Measurements from ENCODE around the gene USP9X.

DNA sequence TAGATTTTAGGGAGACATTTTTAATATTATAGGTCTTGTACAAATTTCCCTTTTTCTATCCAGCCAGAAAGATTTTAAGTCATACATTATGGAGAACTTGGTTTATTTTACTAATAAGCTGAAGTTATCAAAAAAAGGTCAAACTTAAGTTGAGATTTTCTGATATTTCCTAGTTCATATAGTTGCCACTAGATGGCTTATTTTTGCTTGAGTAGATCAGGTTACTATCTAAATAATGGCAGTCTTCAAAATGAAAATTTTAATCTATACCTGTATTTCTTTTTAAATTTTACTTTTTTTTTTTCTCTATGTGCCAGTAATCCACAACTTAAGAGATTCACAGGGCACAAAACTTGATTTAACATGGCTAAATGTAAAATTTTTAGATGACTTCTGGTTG lies 52.3 kb downstream of the USP9X start:
- TF ChIP-seq CTCF (IDR thresholded peaks at IDR 0.05) = peak; percentile 41
- no peak for TF ChIP-seq ZFX (IDR thresholded peaks at IDR 0.05; ENCODE audit: borderline replicate concordance)

Data from 22Rv1 (cell line).